ENCODE measurements around the gene COL4A2.

Gene COL4A2

DNA sequence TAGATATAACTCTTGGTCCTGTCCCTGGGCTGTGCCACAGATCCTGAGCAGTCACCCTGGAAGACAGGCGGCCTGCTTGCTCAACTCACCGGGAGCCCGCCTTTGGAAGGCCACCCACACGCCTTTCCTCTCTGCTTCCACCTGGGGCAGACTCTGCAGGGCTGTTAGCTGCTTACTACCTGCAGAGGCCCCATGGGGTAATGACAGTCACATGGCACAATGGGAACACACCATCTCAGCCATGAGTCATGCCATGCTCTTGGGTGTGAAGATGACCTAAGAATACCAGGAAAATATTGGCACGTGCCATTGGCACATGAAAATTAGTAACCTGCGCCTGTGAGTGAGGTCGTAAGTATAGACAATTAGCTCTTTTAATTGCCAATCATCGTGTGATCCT is 108.6 kb downstream of the COL4A2 start (continued):
- TF ChIP-seq, protein P1, sequence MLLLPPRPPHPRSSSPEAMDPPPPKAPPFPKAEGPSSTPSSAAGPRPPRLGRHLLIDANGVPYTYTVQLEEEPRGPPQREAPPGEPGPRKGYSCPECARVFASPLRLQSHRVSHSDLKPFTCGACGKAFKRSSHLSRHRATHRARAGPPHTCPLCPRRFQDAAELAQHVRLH (tag by site-specific recombination; IDR thresholded peaks at IDR 0.05), result no peak
- TF ChIP-seq ZNF223 (tag by site-specific recombination; IDR thresholded peaks at IDR 0.05) (no peak), ZBTB17 (tag by site-specific recombination; IDR thresholded peaks at IDR 0.05) (no peak), ZNF692 (tag by site-specific recombination; IDR thresholded peaks at IDR 0.05) (no peak), ZNF19 (tag by site-specific recombination; IDR thresholded peaks at IDR 0.05; ENCODE audit: low read depth) (no peak), ZIC2 (tag by site-specific recombination; IDR thresholded peaks at IDR 0.05) (peak; percentile 96), ZNF394 (tag by site-specific recombination; IDR thresholded peaks at IDR 0.05; ENCODE audit: borderline replicate concordance) (no peak), ZNF391 (tag by site-specific recombination; IDR thresholded peaks at IDR 0.05; ENCODE audit: borderline replicate concordance, low read depth) (no peak), ZNF354C (tag by site-specific recombination; IDR thresholded peaks at IDR 0.05; ENCODE audit: borderline replicate concordance, low read depth) (no peak), ZNF366 (tag by site-specific recombination; conservative IDR thresholded peaks at IDR 0.05) (peak; percentile 64), ZNF132 (tag by site-specific recombination; IDR thresholded peaks at IDR 0.05; ENCODE audit: borderline replicate concordance) (no peak), ZNF174 (tag by site-specific recombination; IDR thresholded peaks at IDR 0.05) (no peak), ZNF16 (tag by site-specific recombination; IDR thresholded peaks at IDR 0.05; ENCODE audit: low read depth) (no peak), ZNF341 (tag by site-specific recombination; IDR thresholded peaks at IDR 0.05; ENCODE audit: low read depth) (no peak), ZNF629 (tag by site-specific recombination; IDR thresholded peaks at IDR 0.05) (peak; percentile 66), SETDB1 (IDR thresholded peaks at IDR 0.05; ENCODE audit: insufficient read length, low read length) (no peak), ZFP37 (tag by site-specific recombination; IDR thresholded peaks at IDR 0.05) (no peak), MZF1 (tag by site-specific recombination; IDR thresholded peaks at IDR 0.05; ENCODE audit: borderline replicate concordance) (no peak), ZNF184 (tag by site-specific recombination; IDR thresholded peaks at IDR 0.05) (no peak), KLF8 (tag by site-specific recombination; IDR thresholded peaks at IDR 0.05) (no peak), KLF16 (tag by site-specific recombination; IDR thresholded peaks at IDR 0.05) (no peak), ZBTB21 (tag by site-specific recombination; IDR thresholded peaks at IDR 0.05) (no peak), SP7 (tag by site-specific recombination; IDR thresholded peaks at IDR 0.05) (peak; percentile 68), ZNF433 (tag by site-specific recombination; IDR thresholded peaks at IDR 0.05; ENCODE audit: low read depth) (no peak), ZNF169 (tag by site-specific recombination; IDR thresholded peaks at IDR 0.05) (no peak), ZNF747 (tag by site-specific recombination; IDR thresholded peaks at IDR 0.05) (no peak), ZNF596 (tag by site-specific recombination; IDR thresholded peaks at IDR 0.05) (no peak), EGR2 (tag by site-specific recombination; IDR thresholded peaks at IDR 0.05; ENCODE audit: low read depth) (peak; percentile 16; the same call in 1 of the 2 replicates), ZNF426 (tag by site-specific recombination; IDR thresholded peaks at IDR 0.05) (no peak), HOXC10 (CRISPR knock-in tag; IDR thresholded peaks at IDR 0.05) (no peak), GLIS1 (tag by site-specific recombination; IDR thresholded peaks at IDR 0.05) (peak; percentile 62; the same call in 1 of the 2 replicates), SP3 (tag by site-specific recombination; IDR thresholded peaks at IDR 0.05) (no peak), YY2 (tag by site-specific recombination; IDR thresholded peaks at IDR 0.05) (no peak), ZNF2 (tag by site-specific recombination; IDR thresholded peaks at IDR 0.05) (no peak), ZFP3 (tag by site-specific recombination; IDR thresholded peaks at IDR 0.05; ENCODE audit: low read depth) (no peak)
- TF ChIP-seq, protein P2, sequence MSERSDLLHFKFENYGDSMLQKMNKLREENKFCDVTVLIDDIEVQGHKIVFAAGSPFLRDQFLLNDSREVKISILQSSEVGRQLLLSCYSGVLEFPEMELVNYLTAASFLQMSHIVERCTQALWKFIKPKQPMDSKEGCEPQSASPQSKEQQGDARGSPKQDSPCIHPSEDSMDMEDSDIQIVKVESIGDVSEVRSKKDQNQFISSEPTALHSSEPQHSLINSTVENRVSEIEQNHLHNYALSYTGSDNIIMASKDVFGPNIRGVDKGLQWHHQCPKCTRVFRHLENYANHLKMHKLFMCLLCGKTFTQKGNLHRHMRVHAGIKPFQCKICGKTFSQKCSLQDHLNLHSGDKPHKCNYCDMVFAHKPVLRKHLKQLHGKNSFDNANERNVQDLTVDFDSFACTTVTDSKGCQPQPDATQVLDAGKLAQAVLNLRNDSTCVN (tag by site-specific recombination; optimal IDR thresholded peaks at IDR 0.05), result no peak
- TF ChIP-seq, protein P3, sequence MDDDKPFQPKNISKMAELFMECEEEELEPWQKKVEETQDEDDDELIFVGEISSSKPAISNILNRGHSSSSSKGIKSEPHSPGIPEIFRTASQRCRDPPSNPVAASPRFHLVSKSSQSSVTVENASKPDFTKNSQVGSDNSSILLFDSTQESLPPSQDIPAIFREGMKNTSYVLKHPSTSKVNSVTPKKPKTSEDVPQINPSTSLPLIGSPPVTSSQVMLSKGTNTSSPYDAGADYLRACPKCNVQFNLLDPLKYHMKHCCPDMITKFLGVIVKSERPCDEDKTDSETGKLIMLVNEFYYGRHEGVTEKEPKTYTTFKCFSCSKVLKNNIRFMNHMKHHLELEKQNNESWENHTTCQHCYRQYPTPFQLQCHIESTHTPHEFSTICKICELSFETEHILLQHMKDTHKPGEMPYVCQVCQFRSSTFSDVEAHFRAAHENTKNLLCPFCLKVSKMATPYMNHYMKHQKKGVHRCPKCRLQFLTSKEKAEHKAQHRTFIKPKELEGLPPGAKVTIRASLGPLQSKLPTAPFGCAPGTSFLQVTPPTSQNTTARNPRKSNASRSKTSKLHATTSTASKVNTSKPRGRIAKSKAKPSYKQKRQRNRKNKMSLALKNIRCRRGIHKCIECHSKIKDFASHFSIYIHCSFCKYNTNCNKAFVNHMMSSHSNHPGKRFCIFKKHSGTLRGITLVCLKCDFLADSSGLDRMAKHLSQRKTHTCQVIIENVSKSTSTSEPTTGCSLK (tag by site-specific recombination; IDR thresholded peaks at IDR 0.05), result no peak
- TF ChIP-seq, protein P4, sequence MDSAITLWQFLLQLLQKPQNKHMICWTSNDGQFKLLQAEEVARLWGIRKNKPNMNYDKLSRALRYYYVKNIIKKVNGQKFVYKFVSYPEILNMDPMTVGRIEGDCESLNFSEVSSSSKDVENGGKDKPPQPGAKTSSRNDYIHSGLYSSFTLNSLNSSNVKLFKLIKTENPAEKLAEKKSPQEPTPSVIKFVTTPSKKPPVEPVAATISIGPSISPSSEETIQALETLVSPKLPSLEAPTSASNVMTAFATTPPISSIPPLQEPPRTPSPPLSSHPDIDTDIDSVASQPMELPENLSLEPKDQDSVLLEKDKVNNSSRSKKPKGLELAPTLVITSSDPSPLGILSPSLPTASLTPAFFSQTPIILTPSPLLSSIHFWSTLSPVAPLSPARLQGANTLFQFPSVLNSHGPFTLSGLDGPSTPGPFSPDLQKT (IDR thresholded peaks at IDR 0.05; ENCODE audit: borderline replicate concordance, low read depth, low read length), result no peak
